Glomerular visceral epithelial cell (primary cell): ENCODE measurements around the gene STARD10.
A peak's percentile ranks its signal among the peaks of the same experiment; 100 is the strongest.
"Not testable (repeated sequence)": the region's sequence is repeated elsewhere in the genome, so short reads cannot be mapped to it uniquely, and the experiment has no call there.

Source experiments
- DNase-seq: peaks from one replicate; pipeline ENCODE4 v3.0.0-alpha.2; 2016; ENCODE audit errors: extremely low spot score

The STARD10 gene

DNA sequence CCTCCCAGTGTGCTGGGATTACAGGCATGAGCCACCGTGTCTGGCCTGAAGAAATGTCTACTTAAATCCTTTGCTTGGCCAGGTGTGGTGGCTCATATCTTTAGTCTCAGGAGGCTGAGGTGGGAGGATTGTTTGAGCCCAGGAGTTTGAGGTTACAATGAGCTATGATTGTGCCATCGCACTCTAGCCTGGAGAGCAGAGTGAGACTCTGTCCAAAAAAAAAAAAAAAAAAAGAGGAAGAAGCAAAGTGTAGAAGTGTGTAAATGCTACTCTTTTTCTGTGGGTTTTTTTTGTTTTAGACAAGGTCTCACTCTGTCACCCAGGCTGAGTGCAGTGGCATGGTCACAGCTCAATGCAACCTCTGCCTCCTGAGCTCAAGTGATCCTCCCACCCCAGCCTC, 13.9 kb upstream of the STARD10 start:
- no peak for DNase-seq

DNA sequence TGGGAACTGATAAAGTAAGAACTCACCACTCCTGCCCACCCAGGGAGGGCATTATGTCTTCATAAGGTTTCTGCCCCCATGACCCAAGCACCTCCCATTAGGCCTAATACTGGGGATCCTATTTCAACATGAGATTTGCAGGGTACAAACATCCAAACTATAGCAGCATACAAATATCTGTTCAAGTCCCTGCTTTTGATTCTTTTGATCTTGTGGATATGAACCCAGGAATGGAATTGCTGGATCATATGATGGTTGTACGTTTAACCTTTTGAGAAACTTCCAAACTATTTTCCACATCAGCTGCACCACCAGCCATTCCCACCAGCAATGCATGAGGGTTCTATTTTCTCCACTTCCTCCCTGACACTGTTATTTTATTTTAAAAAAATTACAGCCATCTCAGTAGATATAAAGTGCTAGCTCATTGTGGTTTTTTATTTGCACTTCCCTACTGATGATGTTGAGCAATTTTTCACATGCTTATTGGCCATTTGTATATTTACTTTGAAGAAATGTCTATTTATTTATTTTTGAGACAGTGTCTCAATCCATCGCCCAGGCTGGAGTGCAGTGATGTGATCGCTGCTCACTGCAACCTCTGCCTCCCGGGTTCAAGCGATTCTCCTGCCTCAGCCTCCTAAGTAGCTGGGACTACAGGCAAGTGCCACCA, 13.3 kb upstream of the STARD10 start:
- no peak for DNase-seq

DNA sequence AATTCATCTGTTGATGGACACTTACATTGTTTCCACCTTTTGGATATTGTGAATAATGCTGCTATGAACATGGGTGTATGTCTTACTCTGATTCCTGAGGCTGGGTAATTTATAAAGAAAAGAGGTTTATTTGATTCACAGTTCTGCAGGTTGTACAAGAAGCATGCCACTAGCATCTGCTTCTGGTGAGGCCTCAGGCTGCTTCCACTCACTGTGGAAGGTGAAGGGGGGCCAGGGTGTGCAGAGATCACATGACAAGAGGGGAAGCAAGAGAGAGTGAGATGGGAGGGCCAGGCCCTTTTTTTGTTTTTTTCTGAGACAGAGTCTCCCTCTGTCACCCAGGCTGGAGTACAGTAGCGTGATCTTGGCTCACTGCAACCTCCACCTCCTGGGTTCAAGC, 12.5 kb upstream of the STARD10 start:
- DNase-seq: not testable (repeated sequence)

DNA sequence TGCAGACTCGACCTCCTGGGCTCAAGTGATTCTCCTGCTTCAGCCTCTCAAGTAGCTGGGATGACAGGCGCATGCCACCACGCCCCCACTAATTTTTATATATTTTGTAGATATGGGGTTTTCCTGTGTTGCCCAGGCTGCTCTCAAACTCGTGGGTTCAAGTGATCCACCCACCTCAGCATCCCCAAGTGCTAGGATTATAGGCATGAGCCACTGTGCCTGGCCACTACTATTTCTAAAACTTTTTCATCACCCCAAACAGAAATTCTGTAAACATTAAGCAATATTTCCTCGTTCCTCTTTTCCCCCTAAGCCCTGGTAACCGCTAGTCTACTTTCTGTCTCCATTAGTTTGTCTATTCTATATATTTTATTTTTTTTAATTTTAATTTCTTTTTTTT, 11.4 kb upstream of the STARD10 start:
- no peak for DNase-seq

DNA sequence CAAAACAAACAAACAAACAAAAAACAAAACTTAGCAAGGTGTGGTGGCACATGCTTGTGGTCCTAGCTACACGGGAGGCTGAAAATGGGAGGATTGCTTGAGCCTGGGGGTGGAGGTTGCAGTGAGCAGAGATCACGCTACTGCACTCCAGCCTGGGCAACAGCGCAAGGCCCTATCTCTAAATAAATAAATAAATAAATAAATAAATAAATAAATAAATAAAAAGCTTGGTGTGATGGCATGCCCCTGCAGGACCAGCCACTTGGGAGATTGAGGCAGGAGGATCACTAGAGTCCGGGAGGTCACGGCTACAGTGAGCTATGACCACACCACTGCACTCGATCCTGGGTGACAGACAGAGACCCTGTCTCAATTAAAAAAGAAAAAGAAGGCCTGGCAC, 9.0 kb upstream of the STARD10 start:
- DNase-seq: no peak

DNA sequence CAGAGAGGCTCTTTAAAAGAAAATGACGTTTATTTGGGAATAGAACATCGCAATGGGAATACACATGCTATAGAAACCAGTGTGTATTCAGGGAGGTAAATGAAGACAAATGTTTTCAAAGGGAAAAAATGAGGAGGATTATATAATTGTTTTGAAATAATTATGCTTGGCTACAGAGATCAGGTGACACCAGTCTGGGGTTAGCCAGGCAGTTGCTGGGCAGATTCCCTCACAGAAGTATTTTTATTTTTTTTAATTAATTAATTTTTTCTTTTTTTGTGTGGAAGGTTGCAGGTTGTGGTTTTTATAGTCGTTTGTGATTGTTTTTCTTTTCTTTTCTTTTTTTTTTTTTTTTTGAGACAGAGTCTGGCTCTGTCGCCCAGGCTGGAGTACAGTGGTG, 5.6 kb upstream of the STARD10 start:
- no peak for DNase-seq

DNA sequence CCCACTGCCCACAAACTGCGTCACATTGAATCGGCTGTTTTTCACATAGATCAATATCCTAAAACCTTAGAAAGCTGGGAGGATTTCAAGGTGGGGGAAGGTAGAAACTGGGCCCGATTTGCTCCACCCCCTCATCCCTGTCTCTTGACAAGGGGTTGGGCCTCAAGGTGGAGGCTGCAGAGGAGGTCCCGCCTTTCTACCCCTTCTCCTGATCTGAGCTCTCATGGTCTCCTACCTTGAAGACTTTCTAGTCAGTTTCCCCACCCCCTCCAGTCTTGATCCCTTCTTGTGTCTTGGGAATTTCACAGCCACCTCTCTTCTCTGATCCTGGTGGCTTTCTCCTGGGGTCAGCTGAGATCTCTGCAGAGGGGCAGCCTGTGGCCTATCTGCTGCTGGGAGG, 4.5 kb upstream of the STARD10 start:
- DNase-seq: no peak

DNA sequence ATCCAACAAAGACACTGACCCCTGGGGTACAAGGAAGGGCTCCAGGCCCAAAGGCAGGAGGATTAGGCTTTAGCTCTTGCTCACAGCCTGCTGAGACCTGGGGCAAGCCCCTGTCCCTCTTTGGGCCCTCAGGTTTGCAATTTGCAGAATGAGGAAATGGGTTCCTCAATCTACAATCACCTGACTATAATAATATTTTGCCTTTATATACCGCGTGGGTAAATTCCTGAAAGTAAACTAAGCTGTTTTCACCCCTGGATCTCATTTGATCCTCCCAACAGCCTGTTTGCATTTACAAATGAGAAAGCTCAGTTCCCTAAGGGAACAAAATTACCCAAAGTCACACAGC, 797 bp downstream of the STARD10 start:
- DNase-seq: no peak

DNA sequence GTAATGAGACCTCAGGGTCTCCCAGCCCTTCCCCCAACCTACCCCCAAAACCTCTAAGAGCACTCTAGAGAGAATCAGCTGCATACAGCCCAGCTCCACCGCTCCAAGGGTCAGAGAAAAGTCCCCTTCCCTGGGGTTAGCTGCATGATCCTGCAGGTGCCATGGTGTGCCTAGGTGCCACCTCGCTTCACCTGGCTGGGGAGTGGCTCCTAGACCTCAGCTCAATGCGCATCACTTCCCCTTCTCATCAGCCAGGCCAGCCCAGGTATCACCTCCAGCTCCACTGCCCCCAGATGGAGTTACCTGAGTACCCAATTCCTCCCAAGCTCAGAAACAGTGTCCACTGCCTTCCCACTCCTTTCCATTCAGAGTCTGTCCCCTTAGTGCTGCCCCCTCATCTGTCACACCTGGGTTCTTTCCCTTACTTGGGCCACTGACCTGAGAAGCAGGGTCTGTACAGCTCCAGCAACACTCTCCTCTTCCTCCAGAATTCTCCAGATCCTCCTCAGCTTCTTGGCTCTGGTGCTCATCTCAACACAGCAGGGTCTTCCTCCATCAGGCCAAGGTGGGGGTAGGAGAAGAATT, 1.3 kb downstream of the STARD10 start:
- DNase-seq: no peak

DNA sequence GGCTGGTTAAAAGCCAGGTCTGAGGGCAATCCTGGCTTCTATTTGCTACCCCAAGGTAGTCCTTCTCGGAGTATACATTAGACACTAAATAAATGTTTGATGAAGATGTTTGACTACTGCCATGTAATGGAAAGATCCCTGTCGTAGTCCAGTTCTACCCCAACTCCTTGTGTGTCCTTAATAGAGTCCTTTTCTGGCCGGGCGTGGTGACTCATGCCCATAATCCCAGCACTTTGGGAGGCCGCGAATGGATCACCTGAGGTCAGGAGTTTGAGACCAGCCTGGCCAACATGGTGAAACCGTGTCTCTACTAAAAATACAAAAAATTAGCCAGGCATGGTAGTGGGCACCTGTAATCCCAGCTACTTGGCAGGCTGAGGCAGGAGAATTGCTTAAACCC, 2.6 kb downstream of the STARD10 start:
- DNase-seq: not testable (repeated sequence)

DNA sequence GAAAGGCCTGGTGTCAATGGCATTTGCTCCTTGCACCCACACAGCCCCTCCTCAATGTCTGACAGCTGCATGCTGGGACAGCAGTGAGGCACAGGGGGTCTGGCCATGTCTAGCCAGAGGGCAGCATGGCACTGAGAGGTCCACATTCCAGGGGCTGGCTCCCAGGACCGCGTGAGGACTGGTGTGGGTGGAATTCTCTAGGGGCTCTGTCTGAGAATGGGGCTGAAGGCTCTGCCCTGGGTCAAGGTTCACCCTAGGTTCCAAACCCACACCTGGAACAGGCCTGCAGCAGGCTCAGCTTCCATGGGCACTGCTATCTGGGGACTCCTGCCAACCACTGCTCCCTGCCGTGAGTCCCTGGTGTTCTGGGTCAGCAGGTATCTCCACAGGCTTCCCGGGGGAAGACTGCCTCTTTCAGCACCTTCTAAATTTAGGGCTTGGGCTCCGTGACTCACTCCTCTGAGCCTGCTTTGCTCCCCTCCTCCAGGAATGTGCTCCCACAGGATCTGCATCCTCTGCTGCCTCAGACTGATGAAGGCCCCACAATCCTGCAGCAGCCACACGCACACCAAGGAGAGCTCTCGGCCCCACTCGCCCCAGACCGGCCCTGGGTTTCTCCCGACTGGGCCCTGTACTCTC, 4.2 kb downstream of the STARD10 start:
- peak; percentile 38 for DNase-seq

DNA sequence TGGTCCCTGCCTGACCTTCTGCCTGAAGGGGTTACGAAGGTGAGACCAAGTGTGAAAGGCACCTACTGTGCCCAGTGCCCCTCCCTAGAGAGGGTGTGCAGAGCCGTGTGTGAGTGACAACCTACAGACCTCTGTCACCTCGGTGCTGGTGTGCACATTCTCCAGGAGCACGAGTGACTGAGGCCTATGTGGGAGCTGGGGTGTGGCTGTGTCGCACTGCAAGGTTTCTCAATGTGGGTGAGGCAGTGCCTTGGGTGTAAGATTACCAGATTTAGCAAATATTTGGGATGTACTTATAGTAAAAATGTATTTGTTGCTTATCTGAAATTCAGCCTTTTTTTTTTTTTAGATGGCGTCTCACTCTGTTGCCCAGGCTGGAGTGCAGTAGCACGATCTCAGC, 5.6 kb downstream of the STARD10 start:
- no peak for DNase-seq

DNA sequence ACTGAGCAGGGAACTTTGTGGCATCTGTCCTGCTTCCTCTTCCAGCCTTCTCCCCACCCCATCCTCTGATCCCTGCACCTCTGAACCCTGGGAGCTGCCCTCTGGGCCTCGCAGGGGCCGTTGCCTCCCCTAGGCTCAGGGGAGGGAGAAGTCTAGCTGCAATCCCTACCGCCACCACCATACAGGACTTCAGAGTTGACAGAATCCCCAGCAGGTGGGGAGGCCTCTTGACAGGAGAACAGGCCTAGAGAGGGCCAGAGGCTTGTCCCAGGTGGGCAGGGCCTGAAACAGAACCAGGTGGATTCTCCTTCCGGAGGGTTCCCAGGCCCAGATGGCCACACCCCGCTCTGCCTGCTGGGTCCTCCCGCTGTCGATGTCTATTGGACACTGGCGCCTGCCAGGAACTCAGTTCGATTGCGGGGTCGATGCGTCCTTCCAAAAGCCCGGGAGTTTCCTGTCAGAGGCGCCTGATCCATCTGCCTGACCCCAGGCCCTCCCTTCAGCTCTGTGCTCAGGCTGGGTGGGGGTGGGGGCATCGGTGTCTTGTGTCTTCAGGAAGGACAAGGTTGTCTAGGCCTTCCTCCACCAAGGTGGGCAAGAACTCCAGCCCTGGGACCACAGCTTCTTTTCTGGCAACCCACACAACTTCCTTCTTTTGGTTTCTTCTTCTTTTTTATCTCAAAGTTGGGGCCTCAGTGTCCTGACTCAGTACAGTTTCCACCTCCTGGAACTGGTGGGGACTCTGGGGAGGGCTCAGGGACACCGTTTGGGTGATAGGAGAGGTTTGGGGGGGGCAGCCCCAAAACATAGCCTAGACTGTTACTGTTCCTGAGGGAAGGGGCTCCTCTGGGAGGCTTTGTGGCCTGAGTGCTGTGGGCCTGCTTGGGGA, 6.4 kb downstream of the STARD10 start:
- no peak for DNase-seq

DNA sequence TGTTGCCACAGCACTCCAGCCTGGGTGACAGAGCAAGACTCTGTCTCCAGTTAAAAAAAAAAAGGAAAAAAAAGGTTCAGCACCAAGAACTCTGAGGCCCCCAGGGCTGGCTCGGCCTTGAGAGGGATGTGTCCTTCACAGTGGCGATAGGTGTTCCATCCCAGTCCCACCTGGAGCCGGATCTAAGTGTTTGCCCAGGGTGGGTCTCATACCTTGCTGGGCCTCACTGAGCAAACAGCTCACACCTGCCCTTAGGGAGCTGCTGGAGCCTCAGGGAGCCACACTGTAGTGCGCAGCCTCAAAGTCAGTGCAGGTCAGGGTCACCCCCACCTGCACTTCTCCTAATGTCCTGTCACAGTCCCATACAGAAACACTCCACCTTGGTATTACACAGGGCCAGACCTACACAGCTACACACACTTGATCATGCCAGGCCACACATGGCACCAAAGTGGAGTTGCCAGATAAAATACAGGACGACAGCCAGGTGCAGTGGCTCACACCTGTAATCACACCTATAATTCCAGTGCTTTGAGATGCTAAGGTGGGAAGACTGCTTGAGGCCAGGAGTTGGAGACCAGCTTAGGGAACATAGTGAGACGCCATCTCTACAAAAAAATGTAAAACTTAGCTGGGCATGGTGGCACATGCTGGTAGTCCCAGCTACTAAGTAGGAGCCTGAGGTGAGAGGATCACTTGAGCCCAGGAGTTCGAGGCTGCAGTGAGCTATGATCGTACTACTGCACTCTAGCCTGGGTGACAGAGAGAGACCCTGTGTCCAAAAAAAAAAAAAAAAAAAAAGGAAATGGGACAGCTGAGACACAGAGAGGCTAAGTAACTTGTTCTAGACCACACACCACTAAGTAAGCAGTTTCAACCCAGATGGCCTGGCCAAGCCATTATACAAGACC, 7.3 kb downstream of the STARD10 start:
- no peak for DNase-seq

DNA sequence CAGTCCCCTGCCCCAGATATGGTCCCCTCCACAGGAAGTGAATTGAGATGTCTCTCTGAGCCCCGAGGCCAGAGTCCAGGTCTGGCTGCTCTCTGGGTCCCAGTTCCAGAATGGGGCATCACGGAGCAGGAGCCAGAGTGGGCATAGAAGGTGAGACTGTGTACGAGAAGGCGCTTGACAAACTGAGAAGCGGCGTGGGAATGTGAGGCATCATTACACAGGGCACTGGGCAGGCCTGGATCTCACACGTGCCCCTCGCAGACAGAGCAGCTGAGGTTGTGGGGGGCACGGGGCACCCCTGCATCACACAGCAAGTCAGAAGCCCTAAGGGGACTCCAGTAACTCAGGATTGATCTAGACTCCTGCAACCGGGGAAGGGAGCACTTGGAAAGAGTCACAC, 9.2 kb downstream of the STARD10 start:
- no peak for DNase-seq

DNA sequence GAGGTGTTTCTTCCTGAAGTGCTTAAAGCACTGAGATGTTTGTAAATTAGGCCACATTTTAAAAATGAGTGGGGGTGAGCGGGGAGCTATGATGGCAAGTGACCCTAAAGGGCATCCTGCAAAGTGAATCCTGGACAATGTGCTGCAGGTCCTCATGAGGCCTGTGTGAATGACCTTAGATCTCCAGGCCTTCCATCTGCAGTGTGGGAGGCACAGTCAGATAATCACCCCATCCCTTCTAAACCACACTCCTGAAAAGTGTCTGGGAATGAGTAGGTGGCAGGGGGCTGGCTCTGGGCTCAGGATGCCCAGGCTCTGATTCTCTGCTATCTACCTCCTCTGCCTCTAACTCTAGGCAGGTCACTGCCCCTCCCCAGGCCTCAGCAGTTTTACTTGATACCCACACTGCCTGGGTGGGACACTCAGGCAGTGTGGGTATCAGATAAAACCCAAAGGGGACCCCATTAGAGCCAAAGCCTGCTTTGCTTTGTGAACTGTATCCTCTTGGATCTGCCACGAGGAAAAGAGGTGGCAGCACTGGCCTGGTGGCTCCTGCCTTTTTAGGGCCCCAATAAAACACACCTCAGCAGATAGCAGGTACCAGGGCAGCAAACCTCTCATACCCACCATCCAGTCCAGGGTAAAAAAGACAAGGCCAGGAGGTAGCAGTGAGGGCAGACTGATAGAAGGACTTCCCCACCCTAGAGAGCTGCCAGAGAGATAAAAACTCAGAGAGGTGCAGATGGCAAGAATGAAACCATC, 10.5 kb downstream of the STARD10 start:
- DNase-seq: no peak

DNA sequence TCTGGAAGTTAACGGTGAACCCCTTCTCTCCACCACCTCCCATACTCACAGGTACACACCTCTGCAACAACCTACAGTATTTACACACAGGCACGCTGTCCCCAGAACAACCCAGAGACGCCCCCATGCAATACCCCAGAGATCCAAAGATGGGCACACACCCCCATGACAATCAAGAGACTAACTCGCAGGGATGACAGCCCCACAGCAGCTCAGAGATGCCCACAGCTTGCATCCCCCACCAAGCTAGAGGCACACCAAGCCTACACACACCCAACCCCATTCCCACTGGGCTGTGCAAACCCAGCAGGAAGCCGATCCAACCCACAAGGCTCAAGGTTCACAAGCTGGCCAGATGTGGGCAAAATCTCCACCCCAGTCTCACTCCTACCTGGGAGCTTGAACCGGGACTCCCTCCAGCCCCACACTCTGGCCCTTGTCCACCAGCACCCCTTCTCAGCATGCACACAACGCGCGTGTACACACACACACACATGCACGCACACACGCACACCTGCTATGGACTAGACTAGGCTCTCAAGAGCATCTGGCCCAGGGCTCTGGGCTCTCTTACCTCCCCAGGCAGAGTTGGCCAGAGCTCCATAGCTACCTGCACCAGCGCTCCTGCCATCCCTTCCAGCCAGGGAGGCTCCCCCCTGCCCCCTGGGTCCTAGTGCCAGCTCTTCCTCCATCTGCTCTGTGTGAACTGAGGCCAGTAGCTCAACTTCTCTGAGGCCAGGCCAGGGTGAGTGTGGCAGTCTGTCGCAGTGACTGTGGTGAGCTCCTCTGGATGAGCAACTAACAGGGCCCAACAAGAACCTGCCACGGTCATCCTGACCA, 11.5 kb downstream of the STARD10 start:
- no peak for DNase-seq

DNA sequence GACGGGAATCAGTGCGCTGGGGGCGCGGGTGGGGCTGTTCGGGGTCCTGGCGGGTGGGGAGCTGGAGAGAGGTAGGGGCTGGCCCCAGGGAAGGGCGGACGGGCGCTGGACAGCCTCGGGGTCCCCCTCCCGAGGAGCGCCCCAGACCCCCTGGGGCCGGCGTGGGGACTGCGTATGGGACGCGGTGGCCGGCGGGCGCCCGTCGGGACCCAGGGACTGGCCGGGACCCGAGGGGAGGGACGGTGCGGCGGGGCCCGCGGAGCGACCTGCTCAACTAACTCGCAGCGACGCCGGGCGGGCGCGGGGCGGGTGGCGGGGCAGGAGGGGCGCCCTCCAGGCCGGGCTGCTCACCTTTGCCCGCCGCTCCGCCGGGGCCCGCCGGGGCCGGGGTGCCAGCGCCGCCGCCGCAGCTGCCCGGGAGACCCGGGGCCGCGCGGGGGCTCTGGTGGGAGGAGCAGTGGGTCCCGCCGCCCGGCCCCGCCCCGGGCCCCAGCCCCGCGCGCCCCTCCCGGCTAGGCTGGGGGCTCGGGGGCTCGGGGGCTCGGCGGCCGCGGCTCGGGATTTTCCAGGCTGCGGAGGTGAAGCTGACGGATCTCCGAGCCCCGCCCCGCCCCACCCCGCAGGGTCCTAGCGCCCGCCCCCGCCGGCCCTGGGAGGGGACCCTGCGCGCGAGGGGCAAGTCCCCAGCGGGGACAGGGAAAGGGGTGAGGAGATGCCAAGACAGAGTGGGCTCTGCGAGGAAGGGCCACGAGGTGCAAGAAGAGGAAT, 12.3 kb downstream of the STARD10 start:
- peak; percentile 32 for DNase-seq

DNA sequence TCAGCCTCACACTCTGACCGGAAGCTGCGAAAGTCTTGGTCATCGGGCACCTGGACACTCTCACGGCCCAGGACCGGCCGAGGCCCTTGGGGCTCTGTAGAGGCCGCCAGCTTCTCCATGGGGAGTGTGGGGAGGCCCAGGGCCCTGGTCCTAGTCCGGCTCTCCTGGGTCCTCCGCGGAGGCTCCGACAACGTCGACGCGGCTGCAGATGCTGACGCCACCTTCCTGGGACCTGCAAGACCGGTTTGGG, 12.9 kb downstream of the STARD10 start:
- DNase-seq: no peak
